Vagina (tissue), 2 donors: ENCODE results near the gene MLANA. TPM values are rescaled to one million over a fixed set of nuclear protein-coding genes. Genes with fewer than 3 reads are reported as not detected.

Source experiments
- DNase-seq, 2 donors: peaks; one replicate each; pipeline ENCODE4 v3.0.0-alpha.2; 2017; ENCODE audit errors: extremely low spot score in 2 of 2
- H3K27ac ChIP-seq: fragments of 200-600 bp; sonication (generic); one replicate; pipeline ENCODE4 v1.5.1; 2019
- H3K27me3 ChIP-seq: fragments of 200-600 bp; sonication (generic); one replicate; pipeline ENCODE4 v1.5.1; 2019
- H3K36me3 ChIP-seq, 2 donors: fragments of 200-600 bp; sonication (generic); one replicate each; pipeline ENCODE4 v1.5.1; 2017 to 2019
- H3K4me1 ChIP-seq: fragments of 200-600 bp; sonication (generic); one replicate; pipeline ENCODE4 v1.5.1; 2019
- H3K4me3 ChIP-seq, 2 donors: fragments of 200-600 bp; sonication (generic); 1 replicate in 1 of 2; 2 replicates in 1 of 2; pipeline ENCODE4 v1.5.1; 2016 to 2019
- H3K9me3 ChIP-seq: fragments of 200-600 bp; sonication (generic); one replicate; pipeline ENCODE4 v1.5.1; 2019
- CTCF ChIP-seq, 3 experiments: fragments of 450-650 bp in 2 of 3; fragments of 200-600 bp in 1 of 3; sonication (generic) in 1 of 3; IDR thresholded peaks; one replicate each; pipeline ENCODE4 v1.5.1; 2017 to 2019; ENCODE audit warnings: antibody characterized with exemption in 3 of 3, mild to moderate bottlenecking in 2 of 3, moderate library complexity in 2 of 3
- POLR2A ChIP-seq, 2 donors: fragments of 450-650 bp; IDR thresholded peaks; one replicate each; pipeline ENCODE4 v1.6.1; 2017; ENCODE audit warnings: antibody characterized with exemption in 2 of 2, mild to moderate bottlenecking in 2 of 2, moderate library complexity in 2 of 2
- POLR2AphosphoS5 ChIP-seq, 2 donors: sonication (generic); formaldehyde crosslinking; IDR thresholded peaks; one replicate each; pipeline ENCODE4 v1.9.0; 2017; ENCODE audit warnings: antibody characterized with exemption in 2 of 2, mild to moderate bottlenecking in 2 of 2, low read depth in 1 of 2; ENCODE audit not compliant: insufficient read depth in 1 of 2
- intact Hi-C: fragments of 100-400 bp; cut with DNase I; formaldehyde crosslinking; loops from one replicate; pipeline ENCODE4 v1.15.1; 2023
- total RNA-seq: library from RNA; depleted of rRNA; stranded (reverse); fragments of >200 nt; gene quantifications from one replicate; pipeline ENCODE4 v1.2.3, GENCODE V29; 2016

MLANA gene
- total RNA-seq, 1 donor from 2014 or later = not detected

GRCh38 chr9:5851445-5851844 is 39.2 kb upstream of the MLANA start:
- intact Hi-C loops = no loop called here
- H3K4me1 ChIP-seq = peaks cover 7% of the 10 kb centered on the region

GRCh38 chr9:5852987-5853386 is 37.7 kb upstream of the MLANA start:
- H3K36me3 ChIP-seq = no peaks in the 10 kb centered on the region
- peaks cover 7% of the 10 kb centered on the region for H3K4me1 ChIP-seq
- H3K9me3 ChIP-seq = no peaks in the 10 kb centered on the region
- H3K4me3 ChIP-seq = no peak overlapping the region
- no peak for DNase-seq
- H3K27ac ChIP-seq = no peak overlapping the region
- no peak for TF ChIP-seq POLR2A (IDR thresholded peaks at IDR 0.05)
- no peak for TF ChIP-seq POLR2AphosphoS5 (IDR thresholded peaks at IDR 0.05; ENCODE audit: insufficient read depth in 1 of 2, low read depth in 1 of 2)
- TF ChIP-seq CTCF (IDR thresholded peaks at IDR 0.05) = no peak
- no peaks in the 10 kb centered on the region for H3K27me3 ChIP-seq
- intact Hi-C loops = no loop called here

More at GRCh38 chr9:5851445-5851844, 39.2 kb upstream of the MLANA start:
- Histone ChIP-seq H3K4me3 (no peak overlapping the region), H3K27me3 (no peaks in the 10 kb centered on the region), H3K9me3 (no peaks in the 10 kb centered on the region), H3K36me3 (no peaks in the 10 kb centered on the region), H3K27ac (no peak overlapping the region)
- DNase-seq = no peak
- TF ChIP-seq POLR2AphosphoS5 (IDR thresholded peaks at IDR 0.05; ENCODE audit: insufficient read depth in 1 of 2, low read depth in 1 of 2) = peak in 1 of 2 donors; percentile 64
- no peak for TF ChIP-seq CTCF (IDR thresholded peaks at IDR 0.05)

- H3K4me1 ChIP-seq = peaks cover 7% of the 10 kb centered on the region
- H3K27me3 ChIP-seq = no peaks in the 10 kb centered on the region
- intact Hi-C loops = no loop called here
- DNase-seq = no peak
- H3K36me3 ChIP-seq = no peaks in the 10 kb centered on the region
- H3K27ac ChIP-seq = no peak overlapping the region
- no peaks in the 10 kb centered on the region for H3K9me3 ChIP-seq
- TF ChIP-seq CTCF (IDR thresholded peaks at IDR 0.05) (no peak), POLR2A (IDR thresholded peaks at IDR 0.05) (no peak), POLR2AphosphoS5 (IDR thresholded peaks at IDR 0.05; ENCODE audit: insufficient read depth in 1 of 2, low read depth in 1 of 2) (no peak)
- no peak overlapping the region for H3K4me3 ChIP-seq
Observed at GRCh38 chr9:5853617-5854016, 37.1 kb upstream of the MLANA start.

GRCh38 chr9:5854063-5854790 is 36.5 kb upstream of the MLANA start:
- peaks cover 7% of the 10 kb centered on the region for H3K4me1 ChIP-seq
- no peak for DNase-seq
- no peaks in the 10 kb centered on the region for H3K9me3 ChIP-seq
- H3K4me3 ChIP-seq = no peak overlapping the region
- intact Hi-C loops = no loop called here
- H3K27me3 ChIP-seq = no peaks in the 10 kb centered on the region
- no peaks in the 10 kb centered on the region for H3K36me3 ChIP-seq
- TF ChIP-seq POLR2AphosphoS5 (IDR thresholded peaks at IDR 0.05; ENCODE audit: insufficient read depth in 1 of 2, low read depth in 1 of 2) (no peak), POLR2A (IDR thresholded peaks at IDR 0.05) (no peak), CTCF (IDR thresholded peaks at IDR 0.05) (no peak)
- no peak overlapping the region for H3K27ac ChIP-seq

GRCh38 chr9:5857928-5858327 is 32.8 kb upstream of the MLANA start:
- Histone ChIP-seq H3K36me3 (no peaks in the 10 kb centered on the region), H3K4me3 (no peak overlapping the region), H3K27ac (no peak overlapping the region), H3K27me3 (no peaks in the 10 kb centered on the region), H3K4me1 (no peaks in the 10 kb centered on the region), H3K9me3 (no peaks in the 10 kb centered on the region)
- intact Hi-C loops = no loop called here
- DNase-seq = no peak
- TF ChIP-seq CTCF (IDR thresholded peaks at IDR 0.05) (no peak), POLR2AphosphoS5 (IDR thresholded peaks at IDR 0.05; ENCODE audit: insufficient read depth in 1 of 2, low read depth in 1 of 2) (no peak), POLR2A (IDR thresholded peaks at IDR 0.05) (no peak)
